HEK293 (cell line): ENCODE results near the gene BCR.

Experiments
- ATF2 ChIP-seq: fragments of 450-650 bp; formaldehyde crosslinking; IDR thresholded peaks from 2 replicates; pipeline ENCODE4 v1.5.1; 2016; ENCODE audit warnings: missing biosample characterization, missing genetic modification characterization, low read depth
- CTCF ChIP-seq: fragments of 450-650 bp; formaldehyde crosslinking; IDR thresholded peaks from 2 replicates; pipeline ENCODE4 v1.5.1; 2016; ENCODE audit warnings: missing biosample characterization, missing genetic modification characterization
- MEIS1 ChIP-seq: sonication (generic); formaldehyde crosslinking; IDR thresholded peaks from 2 replicates; pipeline ENCODE4 v1.8.1; 2022; ENCODE audit warnings: missing genetic modification reagents, mild to moderate bottlenecking, borderline replicate concordance
- TCF7L2 ChIP-seq: IDR thresholded peaks from 2 replicates; pipeline ENCODE4 v1.6.1; 2011; ENCODE audit warnings: low read depth, mild to moderate bottlenecking, inconsistent platforms, low read length, moderate library complexity, borderline replicate concordance
- ZBTB48 ChIP-seq: fragments of 450-650 bp; formaldehyde crosslinking; IDR thresholded peaks from 2 replicates; pipeline ENCODE4 v1.5.1; 2016; ENCODE audit warnings: missing biosample characterization, missing genetic modification characterization
- ZNF302 ChIP-seq: fragments of 450-650 bp; formaldehyde crosslinking; IDR thresholded peaks from 2 replicates; pipeline ENCODE4 v1.5.1; 2016; ENCODE audit warnings: missing biosample characterization, missing genetic modification characterization, low read depth
- ZNF561 ChIP-seq: fragments of 450-650 bp; IDR thresholded peaks from 2 replicates; pipeline ENCODE4 v1.5.1; 2018; ENCODE audit warnings: missing biosample characterization, missing genetic modification characterization, borderline replicate concordance
- ZNF580 ChIP-seq: fragments of 450-650 bp; formaldehyde crosslinking; IDR thresholded peaks from 2 replicates; pipeline ENCODE4 v1.5.1; 2016; ENCODE audit warnings: missing biosample characterization, missing genetic modification characterization
- ZNF624 ChIP-seq: fragments of 450-650 bp; formaldehyde crosslinking; IDR thresholded peaks from 2 replicates; pipeline ENCODE4 v1.5.1; 2017; ENCODE audit warnings: missing biosample characterization, missing genetic modification characterization
- ZNF704 ChIP-seq: fragments of 450-650 bp; formaldehyde crosslinking; IDR thresholded peaks from 2 replicates; pipeline ENCODE4 v1.5.1; 2016; ENCODE audit warnings: missing biosample characterization, missing genetic modification characterization
- ZNF792 ChIP-seq: fragments of 450-650 bp; formaldehyde crosslinking; IDR thresholded peaks from 2 replicates; pipeline ENCODE4 v1.5.1; 2016; ENCODE audit warnings: missing biosample characterization, missing genetic modification characterization

- no peak for TF ChIP-seq CTCF (tag by site-specific recombination)
- no peak for TF ChIP-seq ZBTB48 (tag by site-specific recombination)
- no peak for TF ChIP-seq ZNF704 (tag by site-specific recombination)
- no peak for TF ChIP-seq ZNF580 (tag by site-specific recombination)
- TF ChIP-seq ATF2 (tag by site-specific recombination), result no peak
- no peak for TF ChIP-seq ZNF624 (tag by site-specific recombination)
- no peak for TF ChIP-seq ZNF561
- no peak for TF ChIP-seq MEIS1 (CRISPR knock-in tag)
- no peak for TF ChIP-seq ZNF792 (tag by site-specific recombination)
- TF ChIP-seq TCF7L2, result no peak
- no peak for TF ChIP-seq ZNF302 (tag by site-specific recombination)
Observed at GRCh38 chr22:23152238-23153114, 27.8 kb upstream of the BCR start.
